SK-N-SH treated with all-trans-retinoic acid at 6 μM for 48 hours (cell line): ENCODE measurements around the gene TBC1D25.

ENCODE experiments used
- ATAC-seq: fragments of 200-7000 bp; cut with Tn5 transposase; 3 replicates; pipeline ENCODE4 v1.9.1; 2020; ENCODE audit warnings: mild to moderate bottlenecking, moderate library complexity
- ARNTL ChIP-seq: fragments of 450-650 bp; formaldehyde crosslinking; IDR thresholded peaks from 2 replicates; pipeline ENCODE4 v1.5.0; 2020; ENCODE audit warnings: low read depth, mild to moderate bottlenecking, moderate library complexity, borderline replicate concordance
- BACH2 ChIP-seq: fragments of 250-450 bp; sonication (Bioruptor Pico); IDR thresholded peaks from 2 replicates; pipeline ENCODE4 v1.9.0; 2021; ENCODE audit warnings: mild to moderate bottlenecking, borderline replicate concordance
- CREB5 ChIP-seq: fragments of 250-450 bp; sonication (Bioruptor Pico); IDR thresholded peaks from 2 replicates; pipeline ENCODE4 v1.5.1; 2020; ENCODE audit warnings: low read depth, mild to moderate bottlenecking, moderate library complexity
- CSDC2 ChIP-seq: fragments of 250-450 bp; sonication (Bioruptor Pico); IDR thresholded peaks from 2 replicates; pipeline ENCODE4 v1.5.0; 2020; ENCODE audit warnings: mild to moderate bottlenecking, moderate library complexity
- CSRNP3 ChIP-seq: fragments of 250-450 bp; sonication (Bioruptor Pico); IDR thresholded peaks from 2 replicates; pipeline ENCODE4 v1.5.1; 2021; ENCODE audit warnings: mild to moderate bottlenecking, moderate library complexity
- ESRRG ChIP-seq: fragments of 250-450 bp; sonication (Bioruptor Pico); IDR thresholded peaks from 2 replicates; pipeline ENCODE4 v1.6.1; 2021; ENCODE audit warnings: mild to moderate bottlenecking
- GLIS3 ChIP-seq: fragments of 250-450 bp; sonication (Bioruptor Pico); IDR thresholded peaks from 2 replicates; pipeline ENCODE4 v1.5.0; 2020; ENCODE audit warnings: mild to moderate bottlenecking, moderate library complexity
- ISL1 ChIP-seq: fragments of 250-450 bp; sonication (Bioruptor Pico); IDR thresholded peaks from 2 replicates; pipeline ENCODE4 v2.1.2; 2022; ENCODE audit warnings: mild to moderate bottlenecking, moderate library complexity
- OSR1 ChIP-seq: fragments of 250-450 bp; sonication (Bioruptor Pico); IDR thresholded peaks from 2 replicates; pipeline ENCODE4 v1.8.0; 2022; ENCODE audit warnings: moderate library complexity, mild to moderate bottlenecking, inconsistent platforms
- PATZ1 ChIP-seq: fragments of 250-450 bp; sonication (Bioruptor Pico); IDR thresholded peaks from 2 replicates; pipeline ENCODE4 v1.8.0; 2020; ENCODE audit warnings: mild to moderate bottlenecking, moderate library complexity, borderline replicate concordance
- POU6F1 ChIP-seq: fragments of 250-450 bp; sonication (Bioruptor Pico); IDR thresholded peaks from 2 replicates; pipeline ENCODE4 v1.8.0; 2021; ENCODE audit warnings: low read depth, mild to moderate bottlenecking, moderate library complexity, borderline replicate concordance
- PPARA ChIP-seq: fragments of 250-450 bp; sonication (Bioruptor Pico); IDR thresholded peaks from 2 replicates; pipeline ENCODE4 v1.5.0; 2020; ENCODE audit warnings: mild to moderate bottlenecking, borderline replicate concordance
- RARB ChIP-seq: fragments of 250-450 bp; sonication (Bioruptor Pico); IDR thresholded peaks from 2 replicates; pipeline ENCODE4 v1.8.0; 2021; ENCODE audit warnings: mild to moderate bottlenecking, moderate library complexity
- SNAI2 ChIP-seq: fragments of 250-450 bp; sonication (Bioruptor Pico); IDR thresholded peaks from 2 replicates; pipeline ENCODE4 v1.5.0; 2020; ENCODE audit warnings: mild to moderate bottlenecking, moderate library complexity
- TCF4 ChIP-seq: fragments of 250-450 bp; sonication (Bioruptor Pico); IDR thresholded peaks from 2 replicates; pipeline ENCODE4 v1.8.0; 2021; ENCODE audit warnings: mild to moderate bottlenecking, moderate library complexity, borderline replicate concordance
- TOX ChIP-seq: fragments of 250-450 bp; sonication (Bioruptor Pico); IDR thresholded peaks from 2 replicates; pipeline ENCODE4 v1.8.0; 2021; ENCODE audit warnings: mild to moderate bottlenecking, moderate library complexity, borderline replicate concordance
- ZC3H10 ChIP-seq: fragments of 250-450 bp; sonication (Bioruptor Pico); IDR thresholded peaks from 2 replicates; pipeline ENCODE4 v1.5.1; 2021; ENCODE audit warnings: mild to moderate bottlenecking, moderate library complexity
- ZFP3 ChIP-seq: fragments of 250-450 bp; sonication (Bioruptor Pico); IDR thresholded peaks from 2 replicates; pipeline ENCODE4 v1.5.0; 2020; ENCODE audit warnings: mild to moderate bottlenecking, moderate library complexity
- ZFP30 ChIP-seq: fragments of 450-650 bp; formaldehyde crosslinking; IDR thresholded peaks from 2 replicates; pipeline ENCODE4 v1.5.0; 2022; ENCODE audit warnings: mild to moderate bottlenecking, moderate library complexity
- ZNF565 ChIP-seq: fragments of 450-650 bp; formaldehyde crosslinking; conservative IDR thresholded peaks from 2 replicates; pipeline ENCODE4 v1.5.0; 2020; ENCODE audit warnings: low read depth, mild to moderate bottlenecking, moderate library complexity
- ZNF70 ChIP-seq: fragments of 450-650 bp; formaldehyde crosslinking; IDR thresholded peaks from 2 replicates; pipeline ENCODE4 v1.5.0; 2020; ENCODE audit warnings: mild to moderate bottlenecking, moderate library complexity
- ZNF8 ChIP-seq: fragments of 450-650 bp; formaldehyde crosslinking; IDR thresholded peaks from 2 replicates; pipeline ENCODE4 v1.5.0; 2020; ENCODE audit warnings: mild to moderate bottlenecking, moderate library complexity

The TBC1D25 gene

GRCh38 chrX:48600226-48600625 lies 60.7 kb downstream of the TBC1D25 start:
- TF ChIP-seq ESRRG (CRISPR knock-in tag), result no peak
- no peak for TF ChIP-seq SNAI2 (CRISPR knock-in tag)
- no peak for ATAC-seq

- no peak for ATAC-seq
- TF ChIP-seq ZNF8 (CRISPR knock-in tag) (no peak), CREB5 (no peak), ZNF565 (no peak), ESRRG (CRISPR knock-in tag) (no peak), PATZ1 (CRISPR knock-in tag) (no peak), ZC3H10 (CRISPR knock-in tag) (no peak), PPARA (no peak), OSR1 (CRISPR knock-in tag) (no peak), ZFP30 (CRISPR knock-in tag) (no peak)
These were observed 62.4 kb downstream of the TBC1D25 start for GRCh38 chrX:48601741-48602394.

GRCh38 chrX:48604701-48605100 lies 65.2 kb downstream of the TBC1D25 start:
- ATAC-seq, result no peak
- TF ChIP-seq ZFP3 (CRISPR knock-in tag), result no peak
- TF ChIP-seq SNAI2 (CRISPR knock-in tag), result no peak
- no peak for TF ChIP-seq CREB5
- TF ChIP-seq CSRNP3 (CRISPR knock-in tag), result no peak
- TF ChIP-seq BACH2, result no peak

- no peak; the same call in 2 of the 3 replicates for ATAC-seq
- TF ChIP-seq BACH2, result no peak
- TF ChIP-seq SNAI2 (CRISPR knock-in tag), result no peak
- TF ChIP-seq TOX, result no peak
- no peak for TF ChIP-seq RARB (CRISPR knock-in tag)
- no peak for TF ChIP-seq ESRRG (CRISPR knock-in tag)
- no peak for TF ChIP-seq ISL1 (CRISPR knock-in tag)
- no peak for TF ChIP-seq ZNF70 (CRISPR knock-in tag)
- no peak for TF ChIP-seq ZNF8 (CRISPR knock-in tag)
These were observed 66.6 kb downstream of the TBC1D25 start for GRCh38 chrX:48606091-48606490.

- no peak for ATAC-seq
- TF ChIP-seq ZFP30 (CRISPR knock-in tag), result no peak
- TF ChIP-seq GLIS3 (CRISPR knock-in tag), result no peak
- no peak for TF ChIP-seq TCF4 (CRISPR knock-in tag)
- no peak for TF ChIP-seq SNAI2 (CRISPR knock-in tag)
- TF ChIP-seq CREB5, result no peak
- TF ChIP-seq CSDC2 (CRISPR knock-in tag), result no peak
- TF ChIP-seq OSR1 (CRISPR knock-in tag), result no peak
- TF ChIP-seq RARB (CRISPR knock-in tag), result no peak
- no peak for TF ChIP-seq CSRNP3 (CRISPR knock-in tag)
- no peak for TF ChIP-seq PPARA
- TF ChIP-seq POU6F1 (CRISPR knock-in tag), result no peak
- no peak for TF ChIP-seq ZNF8 (CRISPR knock-in tag)
- no peak for TF ChIP-seq ARNTL (CRISPR knock-in tag)
- TF ChIP-seq BACH2, result no peak
These were observed 72.2 kb downstream of the TBC1D25 start for GRCh38 chrX:48611703-48612102.
